Kidney epithelial cell (primary cell): ENCODE data around the gene RASGEF1B. TPM values are rescaled to one million over a fixed set of nuclear protein-coding genes. Genes with fewer than 3 reads are reported as not detected.

Source experiments
- DNase-seq: peaks from one replicate; pipeline ENCODE4 v3.0.0-alpha.2; 2010; ENCODE audit warnings: low read depth
- H3K27me3 ChIP-seq: 2 replicates; pipeline ENCODE4 v1.6.0; 2011; ENCODE audit warnings: low read length; ENCODE audit not compliant: control insufficient read depth, insufficient read depth
- H3K36me3 ChIP-seq: 2 replicates; pipeline ENCODE4 v1.5.1; 2011; ENCODE audit warnings: low read length; ENCODE audit not compliant: control insufficient read depth, insufficient read depth
- H3K4me3 ChIP-seq: 2 replicates; pipeline ENCODE4 v1.5.1; 2011; ENCODE audit warnings: low read depth, mild to moderate bottlenecking, control low read depth, low read length
- CTCF ChIP-seq: IDR thresholded peaks from 2 replicates; pipeline ENCODE4 v1.5.1; 2011; ENCODE audit warnings: mild to moderate bottlenecking, moderate library complexity, low read length, control low read depth, inconsistent platforms; ENCODE audit not compliant: insufficient read depth, poor library complexity, severe bottlenecking
- total RNA-seq: library from RNA; depleted of rRNA; stranded (reverse); fragments of >200 nt; gene quantifications from 2 replicates; pipeline ENCODE4 v1.2.3, GENCODE V29; 2015

The RASGEF1B gene
- total RNA-seq, 1 donor from 2014 or later, result 14.0 TPM

DNA sequence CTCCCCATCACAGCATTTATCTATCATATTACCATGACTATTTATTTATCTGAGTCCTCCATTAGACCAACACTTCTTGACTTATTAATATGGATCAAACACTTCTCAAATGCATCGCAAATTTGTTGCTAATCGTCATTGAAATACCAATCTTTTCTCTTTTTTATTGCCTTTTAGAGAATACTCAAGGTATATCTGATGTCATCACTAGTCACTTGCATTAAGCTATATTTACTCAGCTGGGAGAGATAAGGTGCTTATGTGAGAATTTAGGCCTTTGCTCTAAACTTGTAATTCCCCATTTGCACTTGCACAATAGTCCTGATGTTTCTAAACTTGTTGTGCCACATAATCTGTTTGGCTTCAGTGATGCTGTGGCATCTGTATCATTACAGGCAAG, 95.0 kb downstream of the RASGEF1B start:
- TF ChIP-seq CTCF, result no peak
- DNase-seq, result no peak
- Histone ChIP-seq H3K27me3 (no peaks in the 10 kb centered on the region), H3K36me3 (no peaks in the 10 kb centered on the region), H3K4me3 (no peak overlapping the region)
